Breast epithelium (tissue), 4 donors: Measurements from ENCODE around the gene STAM. TPM values are rescaled to one million over a fixed set of nuclear protein-coding genes. Genes with fewer than 3 reads are reported as not detected.

Source experiments
- DNase-seq, 2 donors: peaks; one replicate each; pipeline ENCODE4 v3.0.0-alpha.2; 2019; ENCODE audit warnings: low spot score in 2 of 2
- H3K27ac ChIP-seq, 2 donors: fragments of 200-600 bp; sonication (generic) in 1 of 2; one replicate each; pipeline ENCODE4 v1.5.1; 2016 to 2019; ENCODE audit warnings: mild to moderate bottlenecking in 1 of 2
- H3K27me3 ChIP-seq, 2 donors: fragments of 200-600 bp; sonication (generic) in 1 of 2; one replicate each; pipeline versions ENCODE4 v1.5.1 to v1.6.0; 2017 to 2019; ENCODE audit warnings: control low read depth in 1 of 2, mild to moderate bottlenecking in 1 of 2
- H3K36me3 ChIP-seq: fragments of 200-600 bp; one replicate; pipeline ENCODE4 v1.5.1; 2019
- H3K4me1 ChIP-seq, 2 donors: fragments of 200-600 bp; sonication (generic); one replicate each; pipeline ENCODE4 v1.5.1; 2016 to 2019; ENCODE audit warnings: control low read depth in 1 of 2
- H3K4me3 ChIP-seq, 3 donors: fragments of 200-600 bp; sonication (generic); 1 replicate in 2 of 3; 2 replicates in 1 of 3; pipeline ENCODE4 v1.5.1; 2016 to 2019; ENCODE audit warnings: mild to moderate bottlenecking in 3 of 3, moderate library complexity in 2 of 3
- H3K9me3 ChIP-seq, 2 donors: fragments of 200-600 bp; sonication (generic) in 1 of 2; one replicate each; pipeline ENCODE4 v1.5.1; 2016 to 2019; ENCODE audit warnings: control low read depth in 1 of 2
- POLR2A ChIP-seq: fragments of 450-650 bp; IDR thresholded peaks from one replicate; pipeline ENCODE4 v1.6.1; 2016; ENCODE audit warnings: antibody characterized with exemption, mild to moderate bottlenecking, moderate library complexity
- POLR2AphosphoS5 ChIP-seq, 3 donors: sonication (generic); formaldehyde crosslinking; IDR thresholded peaks; one replicate each; pipeline ENCODE4 v1.6.1; 2017; ENCODE audit warnings: antibody characterized with exemption in 3 of 3
- intact Hi-C: fragments of 100-400 bp; cut with DNase I; formaldehyde crosslinking; loops from one replicate; pipeline ENCODE4 v1.15.1; 2023; ENCODE audit warnings: low total_unique reads
- total RNA-seq, 3 donors: library from RNA; depleted of rRNA; stranded (reverse); fragments of >200 nt; gene quantifications; one replicate each; pipeline ENCODE4 v1.1.0, GENCODE V29; 2016
- TF ChIP-seq, protein P1 (sequence below), 3 donors: fragments of 450-650 bp; IDR thresholded peaks; one replicate each; pipeline ENCODE4 v1.5.1; 2016 to 2017; ENCODE audit warnings: antibody characterized with exemption in 3 of 3, mild to moderate bottlenecking in 3 of 3, moderate library complexity in 3 of 3

The STAM gene
- total RNA-seq, 3 donors from 2014 or later: 19.0 to 25.2 (median 22.7) TPM

DNA sequence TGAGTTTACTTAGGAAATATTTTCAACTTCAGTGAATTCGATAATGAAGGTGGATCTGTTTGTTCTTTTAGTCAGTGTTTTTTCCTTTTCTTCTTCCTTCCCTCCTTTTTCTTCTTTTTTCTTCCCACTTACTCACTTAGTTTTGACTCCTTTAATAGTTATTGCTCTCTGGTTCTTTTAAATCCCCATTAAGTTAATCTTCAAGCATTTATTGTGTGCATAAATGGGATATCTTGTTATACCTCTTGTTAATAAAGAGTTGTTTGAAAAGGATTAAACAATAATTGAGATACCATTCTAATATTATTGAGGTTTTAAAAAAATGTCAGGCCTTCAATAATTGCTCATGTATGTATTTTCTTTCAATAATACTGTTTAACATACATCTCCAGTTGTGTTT is 19.5 kb downstream of the STAM start:
- TF ChIP-seq, protein P1, sequence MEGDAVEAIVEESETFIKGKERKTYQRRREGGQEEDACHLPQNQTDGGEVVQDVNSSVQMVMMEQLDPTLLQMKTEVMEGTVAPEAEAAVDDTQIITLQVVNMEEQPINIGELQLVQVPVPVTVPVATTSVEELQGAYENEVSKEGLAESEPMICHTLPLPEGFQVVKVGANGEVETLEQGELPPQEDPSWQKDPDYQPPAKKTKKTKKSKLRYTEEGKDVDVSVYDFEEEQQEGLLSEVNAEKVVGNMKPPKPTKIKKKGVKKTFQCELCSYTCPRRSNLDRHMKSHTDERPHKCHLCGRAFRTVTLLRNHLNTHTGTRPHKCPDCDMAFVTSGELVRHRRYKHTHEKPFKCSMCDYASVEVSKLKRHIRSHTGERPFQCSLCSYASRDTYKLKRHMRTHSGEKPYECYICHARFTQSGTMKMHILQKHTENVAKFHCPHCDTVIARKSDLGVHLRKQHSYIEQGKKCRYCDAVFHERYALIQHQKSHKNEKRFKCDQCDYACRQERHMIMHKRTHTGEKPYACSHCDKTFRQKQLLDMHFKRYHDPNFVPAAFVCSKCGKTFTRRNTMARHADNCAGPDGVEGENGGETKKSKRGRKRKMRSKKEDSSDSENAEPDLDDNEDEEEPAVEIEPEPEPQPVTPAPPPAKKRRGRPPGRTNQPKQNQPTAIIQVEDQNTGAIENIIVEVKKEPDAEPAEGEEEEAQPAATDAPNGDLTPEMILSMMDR (IDR thresholded peaks at IDR 0.05): no peak
- TF ChIP-seq POLR2AphosphoS5 (IDR thresholded peaks at IDR 0.05) (no peak), POLR2A (no peak)
- Histone ChIP-seq H3K27ac (no peak overlapping the region), H3K4me1 (no peaks in the 10 kb centered on the region), H3K36me3 (no peaks in the 10 kb centered on the region), H3K4me3 (no peak overlapping the region), H3K27me3 (no peaks in the 10 kb centered on the region), H3K9me3 (no peaks in the 10 kb centered on the region)
- intact Hi-C loops: no loop called here
- DNase-seq: no peak

DNA sequence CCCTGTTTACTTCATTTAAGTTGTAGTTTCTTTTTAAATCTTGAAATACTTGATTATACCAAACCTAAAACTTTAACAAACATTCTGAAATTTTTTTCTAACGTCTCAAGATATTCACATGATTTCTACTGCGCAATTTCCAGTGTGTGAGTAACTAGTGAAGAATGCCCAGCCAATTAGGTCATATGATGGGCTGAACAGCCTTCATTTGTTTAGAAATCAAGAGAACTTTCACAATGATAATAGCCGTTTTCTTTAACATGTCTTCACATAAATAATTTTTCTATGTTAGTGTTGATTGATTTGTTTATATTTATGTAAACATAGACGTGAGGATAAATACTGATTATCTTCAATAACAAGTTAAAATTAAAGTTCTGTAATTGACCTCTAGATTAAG is 21.8 kb downstream of the STAM start:
- Histone ChIP-seq H3K27me3 (no peaks in the 10 kb centered on the region), H3K4me1 (no peaks in the 10 kb centered on the region), H3K36me3 (no peaks in the 10 kb centered on the region), H3K27ac (peak overlapping the region; percentile 77 to 83), H3K4me3 (no peak overlapping the region), H3K9me3 (no peaks in the 10 kb centered on the region)
- peak in 1 of 3 donors; percentile 58 for TF ChIP-seq POLR2AphosphoS5 (IDR thresholded peaks at IDR 0.05)
- TF ChIP-seq POLR2A: no peak
- DNase-seq: no peak
- intact Hi-C loops: loop anchor here (2.0 kb wide), 1 partner anchor 65 kb away; no protein-coding TSS in a partner anchor

DNA sequence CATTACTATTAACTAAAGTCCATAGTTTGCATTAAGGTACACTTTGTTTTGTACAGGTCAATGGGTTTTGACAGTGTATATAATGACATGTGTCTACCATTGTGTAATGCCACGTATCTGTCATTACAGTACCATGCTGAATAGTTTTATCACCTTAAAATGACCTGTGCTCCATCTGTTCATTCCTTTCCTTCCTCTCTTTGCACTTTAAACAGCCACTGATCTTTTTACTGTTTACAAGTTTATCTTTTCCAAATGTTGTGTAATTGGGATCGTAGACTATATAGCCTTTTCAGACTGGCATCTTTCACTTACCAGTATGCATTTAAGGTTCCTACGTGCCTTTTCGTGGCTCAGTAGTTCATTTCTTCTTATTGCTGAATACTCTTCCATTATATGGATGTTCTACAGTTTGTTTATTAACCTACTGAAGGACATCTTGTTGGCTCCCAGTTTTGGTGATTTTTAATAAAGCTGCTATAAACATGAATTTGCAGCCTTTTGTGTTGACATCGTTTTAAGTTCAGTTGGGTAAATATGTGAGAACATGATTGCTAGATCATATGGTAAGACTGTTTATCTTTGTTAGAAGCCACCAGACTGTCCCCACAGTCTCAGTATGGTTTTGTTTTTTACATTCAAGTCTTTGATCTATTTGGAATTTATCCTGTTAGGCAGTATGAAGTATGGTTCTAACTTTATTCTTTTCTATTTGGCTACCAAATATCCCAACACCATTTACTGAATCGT is 24.7 kb downstream of the STAM start:
- Histone ChIP-seq H3K36me3 (no peaks in the 10 kb centered on the region), H3K4me1 (no peaks in the 10 kb centered on the region), H3K9me3 (no peaks in the 10 kb centered on the region), H3K4me3 (no peak overlapping the region), H3K27me3 (no peaks in the 10 kb centered on the region), H3K27ac (peak overlapping the region in 1 of 2 donors; percentile 27)
- DNase-seq: no peak
- intact Hi-C loops: no loop called here
- TF ChIP-seq, protein P1 (IDR thresholded peaks at IDR 0.05): no peak
- no peak for TF ChIP-seq POLR2A
- TF ChIP-seq POLR2AphosphoS5 (IDR thresholded peaks at IDR 0.05): no peak

DNA sequence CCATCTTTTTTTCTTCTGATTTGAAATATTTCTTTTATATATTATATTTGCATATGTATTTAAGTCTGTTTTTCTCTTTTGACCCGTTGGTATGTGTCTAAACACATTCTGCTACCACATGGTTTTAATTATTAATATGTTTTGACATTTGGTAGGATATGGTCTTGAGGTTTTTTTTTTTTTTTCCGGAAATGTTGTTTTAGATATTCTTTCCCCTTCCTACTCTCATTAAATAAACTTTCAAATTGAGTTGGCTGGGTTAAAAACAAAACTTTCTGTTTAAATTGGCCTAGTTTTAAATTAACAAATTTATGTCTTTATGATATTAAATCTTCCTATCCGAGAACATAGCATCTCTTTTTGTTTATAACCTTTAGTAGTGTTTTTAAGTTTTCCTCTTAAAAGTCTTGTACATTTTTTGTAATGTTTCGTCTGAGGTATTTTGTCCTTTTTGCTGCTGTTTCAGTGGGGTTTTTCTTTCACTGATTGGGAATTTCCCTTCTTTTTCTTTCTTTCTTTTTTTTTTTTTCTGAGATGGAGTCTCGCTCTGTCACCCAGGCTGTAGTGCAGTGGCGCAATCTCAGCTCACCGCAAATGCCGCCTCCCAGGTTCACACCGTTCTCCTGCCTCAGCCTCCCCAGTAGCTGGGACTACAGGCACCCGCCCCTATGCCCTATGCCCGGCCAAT is 25.4 kb downstream of the STAM start:
- intact Hi-C loops: no loop called here
- TF ChIP-seq, protein P1 (IDR thresholded peaks at IDR 0.05): no peak
- no peak for TF ChIP-seq POLR2AphosphoS5 (IDR thresholded peaks at IDR 0.05)
- TF ChIP-seq POLR2A: no peak

DNA sequence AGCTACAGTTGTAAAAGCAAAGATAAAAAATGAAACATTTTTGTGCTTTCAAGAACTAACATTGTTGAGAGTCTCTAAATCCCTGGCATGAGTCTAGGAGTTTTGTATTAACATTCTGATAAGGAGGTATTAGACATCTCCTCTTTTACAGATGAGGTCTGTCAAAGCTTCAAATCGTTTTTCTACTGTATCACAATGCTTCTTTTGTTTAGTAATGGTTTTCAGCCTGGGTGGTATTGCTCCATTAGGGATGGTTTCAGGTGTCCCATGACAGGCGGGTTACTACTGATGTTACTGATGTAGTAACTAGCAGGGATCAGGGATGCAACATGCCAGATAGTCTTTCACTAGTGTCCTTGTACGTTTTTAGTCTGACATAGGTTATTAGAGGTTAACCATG is 27.4 kb downstream of the STAM start:
- TF ChIP-seq POLR2A (no peak), POLR2AphosphoS5 (IDR thresholded peaks at IDR 0.05) (no peak)
- TF ChIP-seq, protein P1 (IDR thresholded peaks at IDR 0.05): no peak
- Histone ChIP-seq H3K27ac (no peak overlapping the region), H3K4me3 (no peak overlapping the region), H3K27me3 (no peaks in the 10 kb centered on the region), H3K4me1 (no peaks in the 10 kb centered on the region), H3K36me3 (no peaks in the 10 kb centered on the region), H3K9me3 (no peaks in the 10 kb centered on the region)
- intact Hi-C loops: no loop called here
- DNase-seq: no peak

More for the DNA sequence above, 25.4 kb downstream of the STAM start:
- no peaks in the 10 kb centered on the region for H3K9me3 ChIP-seq
- no peak overlapping the region for H3K4me3 ChIP-seq
- H3K27ac ChIP-seq: no peak overlapping the region
- H3K36me3 ChIP-seq: no peaks in the 10 kb centered on the region
- H3K4me1 ChIP-seq: no peaks in the 10 kb centered on the region
- DNase-seq: no peak
- no peaks in the 10 kb centered on the region for H3K27me3 ChIP-seq
